Progenitor cell of endocrine pancreas (in vitro differentiated cells): Measurements from ENCODE around the gene CEPT1. TPM values are rescaled to one million over a fixed set of nuclear protein-coding genes. Genes with fewer than 3 reads are reported as not detected.

Source experiments
- DNase-seq: peaks from one replicate; pipeline ENCODE4 v3.0.0; 2021; ENCODE audit warnings: low spot score; ENCODE audit not compliant: unreplicated experiment
- H3K27ac Mint-ChIP-seq: 2 replicates; pipeline ENCODE4 v1.8.0; 2021; ENCODE audit warnings: mild to moderate bottlenecking, moderate library complexity, mixed read lengths
- H3K27me3 Mint-ChIP-seq: 2 replicates; pipeline ENCODE4 v1.8.0; 2021; ENCODE audit warnings: mixed read lengths
- H3K36me3 Mint-ChIP-seq: 2 replicates; pipeline ENCODE4 v1.8.0; 2022; ENCODE audit warnings: mixed read lengths; ENCODE audit not compliant: insufficient read depth
- H3K4me1 Mint-ChIP-seq: 2 replicates; pipeline ENCODE4 v1.8.0; 2021; ENCODE audit warnings: low read depth, mixed read lengths
- H3K4me3 Mint-ChIP-seq: 2 replicates; pipeline ENCODE4 v1.8.0; 2021; ENCODE audit warnings: low read depth, mild to moderate bottlenecking, moderate library complexity, mixed read lengths
- H3K9me3 Mint-ChIP-seq: 2 replicates; pipeline ENCODE4 v1.8.0; 2021; ENCODE audit warnings: low read depth, mixed read lengths
- total RNA-seq: library from RNA; stranded (reverse); gene quantifications from 2 replicates; pipeline ENCODE4 v1.2.1, GENCODE V29; 2021
- TF ChIP-seq, protein P1 (sequence below): fragments of 200-600 bp; sonication (generic); IDR thresholded peaks from one replicate; pipeline ENCODE4 v1.5.0; 2021; ENCODE audit warnings: antibody characterized with exemption, mild to moderate bottlenecking; ENCODE audit not compliant: unreplicated experiment

Gene CEPT1
- total RNA-seq, 1 donor from 2014 or later, result 35.6 TPM

DNA sequence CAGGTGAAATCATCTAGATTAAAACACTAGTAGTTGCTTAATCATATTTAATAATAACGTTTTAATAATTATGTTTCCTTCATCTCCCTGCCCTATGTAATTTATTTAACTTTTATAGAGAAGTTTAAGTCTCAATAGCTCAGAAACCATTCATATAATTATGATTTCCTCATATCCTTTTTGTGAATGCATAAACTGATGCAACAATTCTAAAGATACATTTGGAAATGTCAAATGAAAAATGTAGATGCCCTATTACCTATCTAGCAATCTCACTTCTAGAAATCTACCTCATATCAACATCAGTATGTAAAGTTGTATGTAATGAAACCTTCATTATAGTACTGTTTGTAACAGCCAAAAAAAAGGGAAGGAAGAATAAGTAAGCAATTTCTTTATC is 10.6 kb upstream of the CEPT1 start:
- Mint-ChIP-seq H3K36me3 (peaks cover 27% of the 10 kb centered on the region), H3K4me1 (peaks cover 9% of the 10 kb centered on the region), H3K4me3 (no peak overlapping the region), H3K27me3 (no peaks in the 10 kb centered on the region), H3K27ac (no peak overlapping the region), H3K9me3 (peaks cover 3% of the 10 kb centered on the region)
- TF ChIP-seq, protein P1, sequence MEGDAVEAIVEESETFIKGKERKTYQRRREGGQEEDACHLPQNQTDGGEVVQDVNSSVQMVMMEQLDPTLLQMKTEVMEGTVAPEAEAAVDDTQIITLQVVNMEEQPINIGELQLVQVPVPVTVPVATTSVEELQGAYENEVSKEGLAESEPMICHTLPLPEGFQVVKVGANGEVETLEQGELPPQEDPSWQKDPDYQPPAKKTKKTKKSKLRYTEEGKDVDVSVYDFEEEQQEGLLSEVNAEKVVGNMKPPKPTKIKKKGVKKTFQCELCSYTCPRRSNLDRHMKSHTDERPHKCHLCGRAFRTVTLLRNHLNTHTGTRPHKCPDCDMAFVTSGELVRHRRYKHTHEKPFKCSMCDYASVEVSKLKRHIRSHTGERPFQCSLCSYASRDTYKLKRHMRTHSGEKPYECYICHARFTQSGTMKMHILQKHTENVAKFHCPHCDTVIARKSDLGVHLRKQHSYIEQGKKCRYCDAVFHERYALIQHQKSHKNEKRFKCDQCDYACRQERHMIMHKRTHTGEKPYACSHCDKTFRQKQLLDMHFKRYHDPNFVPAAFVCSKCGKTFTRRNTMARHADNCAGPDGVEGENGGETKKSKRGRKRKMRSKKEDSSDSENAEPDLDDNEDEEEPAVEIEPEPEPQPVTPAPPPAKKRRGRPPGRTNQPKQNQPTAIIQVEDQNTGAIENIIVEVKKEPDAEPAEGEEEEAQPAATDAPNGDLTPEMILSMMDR, result no peak
- no peak for DNase-seq

- Mint-ChIP-seq H3K9me3 (peaks cover 3% of the 10 kb centered on the region), H3K4me3 (no peak overlapping the region), H3K36me3 (peaks cover 23% of the 10 kb centered on the region), H3K27ac (no peak overlapping the region), H3K4me1 (peaks cover 5% of the 10 kb centered on the region), H3K27me3 (no peaks in the 10 kb centered on the region)
- TF ChIP-seq, protein P1, result no peak
- DNase-seq, result no peak
These were observed 8.3 kb upstream of the CEPT1 start for GRCh38 chr1:111131693-111132092.

DNA sequence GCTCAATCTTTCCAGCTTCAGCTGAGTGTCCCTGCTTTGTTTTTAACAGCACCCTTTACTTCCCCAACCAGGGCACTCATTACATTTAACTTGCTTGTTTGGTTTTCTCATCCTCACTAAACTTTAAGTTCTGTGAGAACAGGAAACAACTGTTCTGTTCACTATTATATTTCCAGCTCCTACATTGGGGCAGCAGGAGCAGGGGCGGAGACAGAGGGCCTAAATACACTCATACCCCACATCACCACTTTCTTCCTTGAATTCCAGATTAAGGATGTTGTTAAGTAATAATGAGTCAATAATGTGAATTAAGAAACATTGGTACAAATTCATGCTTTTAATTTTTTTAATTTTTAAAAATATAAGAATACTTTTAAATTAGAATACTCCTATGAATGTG is 6.2 kb upstream of the CEPT1 start:
- peaks cover 7% of the 10 kb centered on the region for H3K4me1 Mint-ChIP-seq
- no peak overlapping the region for H3K4me3 Mint-ChIP-seq
- peaks cover 13% of the 10 kb centered on the region for H3K36me3 Mint-ChIP-seq
- no peaks in the 10 kb centered on the region for H3K9me3 Mint-ChIP-seq
- H3K27me3 Mint-ChIP-seq, result no peaks in the 10 kb centered on the region
- TF ChIP-seq, protein P1, result no peak
- no peak for DNase-seq
- H3K27ac Mint-ChIP-seq, result peak overlapping the region; percentile 57

- peak; percentile 9 for DNase-seq
- no peaks in the 10 kb centered on the region for H3K9me3 Mint-ChIP-seq
These were observed 583 bp upstream of the CEPT1 start for GRCh38 chr1:111139324-111139955.

DNA sequence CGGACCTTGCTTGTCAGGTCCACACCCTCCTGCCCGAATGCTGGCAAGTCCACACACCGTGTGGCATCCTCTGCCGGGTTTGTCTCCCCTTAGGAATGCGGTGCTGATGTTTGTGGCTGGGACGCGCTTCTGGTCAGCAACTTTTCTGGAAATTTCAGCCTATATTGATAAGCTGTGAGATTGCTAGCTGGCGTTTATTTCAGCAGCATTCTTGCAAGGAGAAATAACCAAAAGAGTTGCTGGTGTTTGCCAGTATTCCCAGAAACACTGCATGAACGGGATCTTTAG is 601 bp downstream of the CEPT1 start:
- TF ChIP-seq, protein P1, result no peak
- no peak for DNase-seq
- Mint-ChIP-seq H3K9me3 (no peaks in the 10 kb centered on the region), H3K4me3 (peak overlapping the region; percentile 98), H3K36me3 (peaks cover 2% of the 10 kb centered on the region), H3K27ac (peak overlapping the region; percentile 96), H3K4me1 (peaks cover 24% of the 10 kb centered on the region), H3K27me3 (no peaks in the 10 kb centered on the region)

More at GRCh38 chr1:111139324-111139955, 583 bp upstream of the CEPT1 start:
- Mint-ChIP-seq H3K4me3 (peak overlapping the region; percentile 98), H3K4me1 (peaks cover 24% of the 10 kb centered on the region), H3K27me3 (no peaks in the 10 kb centered on the region), H3K27ac (peak overlapping the region; percentile 99), H3K36me3 (peaks cover 3% of the 10 kb centered on the region)
- TF ChIP-seq, protein P1, result no peak
